ENCODE measurements around the gene CCDC57. TPM values are rescaled to one million over a fixed set of nuclear protein-coding genes. Genes with fewer than 3 reads are reported as not detected.

Gene CCDC57
- total and polyA plus RNA-seq, 2 of the 8 experiments (the other 6 are each of a cell fraction or from before 2014, with no cell fraction given): 8.4 to 12.9 TPM

GRCh38 chr17:82217530-82218204 is 5.0 kb upstream of the CCDC57 start:
- H2AFZ ChIP-seq (ENCODE audit: low read length): no peak overlapping the region
- H4K8ac ChIP-seq (ENCODE audit: extremely low read depth, insufficient read depth, low read length): no peak overlapping the region
- H4K5ac ChIP-seq (ENCODE audit: insufficient read length, low read depth, low read length): no peak overlapping the region
- peaks cover 2 to 21% (median 12%) of the 10 kb centered on the region in 4 experiments for H3K27me3 ChIP-seq (replicated peaks in 1 of 4; ENCODE audit: control insufficient read depth in 3 of 4, extremely low read depth in 1 of 4, insufficient read depth in 3 of 4, low read length in 3 of 4)
- H4K91ac ChIP-seq (replicated peaks; ENCODE audit: insufficient read length, low read length): no peak overlapping the region
- TF ChIP-seq EZH2 (IDR thresholded peaks at IDR 0.05; ENCODE audit: low read depth, low read length, severe bottlenecking) (no peak), YY1 (IDR thresholded peaks at IDR 0.05; ENCODE audit: low read depth, low read length) (no peak)
- no peak overlapping the region for H3K4ac ChIP-seq (replicated peaks; ENCODE audit: insufficient read length, low read depth, low read length)
- no peak overlapping the region for H3K4me3 ChIP-seq (ENCODE audit: extremely low read depth in 1 of 4, insufficient read depth in 2 of 4, low read depth in 3 of 4, low read length in 4 of 4)
- no peak overlapping the region for H2BK5ac ChIP-seq (ENCODE audit: low read depth, low read length)
- no peak overlapping the region for H2BK15ac ChIP-seq (ENCODE audit: low read length)
- H2BK12ac ChIP-seq (ENCODE audit: low read depth, low read length): no peak overlapping the region
- no peak overlapping the region for H3K14ac ChIP-seq (ENCODE audit: insufficient read length)
- ChIA-PET CTCF (ENCODE audit: partially characterized antibody) (interaction anchor here (0.7 kb wide), 1 partner anchor 13 kb away, joined by 3 read pairs; no protein-coding TSS in a partner anchor), POLR2A (ENCODE audit: partially characterized antibody) (interaction anchor here (1.8 to 2.2 kb wide), 2 partner anchors 18 to 119 kb away, joined by 4 read pairs; no protein-coding TSS in a partner anchor)
- no peak for FAIRE-seq
- H3K18ac ChIP-seq (ENCODE audit: extremely low read depth, low read length): no peak overlapping the region
- peaks cover 0 to 4% (median under 1%) of the 10 kb centered on the region in 4 experiments; a peak in 2 of 7 replicates for H3K4me1 ChIP-seq (replicated peaks in 1 of 4; ENCODE audit: control insufficient read depth in 3 of 4, insufficient read depth in 4 of 4, low read length in 3 of 4)
- DNase-seq (ENCODE audit: low read depth in 1 of 2, low spot score in 2 of 2): no peak
- H2BK20ac ChIP-seq (ENCODE audit: low read length): no peak overlapping the region
- H3K4me2 ChIP-seq (ENCODE audit: insufficient read depth in 1 of 2, low read depth in 2 of 2, low read length in 2 of 2): no peak overlapping the region
- no peak overlapping the region for H2BK120ac ChIP-seq (replicated peaks; ENCODE audit: low read depth, low read length)
- H3K56ac ChIP-seq (replicated peaks; ENCODE audit: insufficient read length, low read depth, low read length): no peak overlapping the region
- no peak overlapping the region for H2AK5ac ChIP-seq (ENCODE audit: low read depth, low read length)
- peaks cover 0 to 2% of the 10 kb centered on the region in 2 experiments for H4K20me1 ChIP-seq (replicated peaks in 1 of 2; ENCODE audit: control insufficient read depth in 1 of 2, insufficient read depth in 2 of 2, low read length in 2 of 2)
- H3K79me2 ChIP-seq (ENCODE audit: control insufficient read depth in 1 of 2, insufficient read depth in 2 of 2, low read length in 2 of 2): no peaks in the 10 kb centered on the region
- H3K9me3 ChIP-seq (ENCODE audit: insufficient read depth in 2 of 2, low read depth in 1 of 2, low read length in 1 of 2): no peaks in the 10 kb centered on the region; a peak in 1 of 4 replicates
- WGBS, 2 experiments (ENCODE audit: extremely low coverage in 1 of 2, insufficient coverage in 1 of 2, insufficient read length in 1 of 2, insufficient replicate concordance in 2 of 2, low coverage in 1 of 2, low lambda C conversion rate in 2 of 2, missing lambda C conversion rate in 1 of 2): 79% methylated on average over 15 of the region's 21 CpGs; no CpG with 5 or more reads in 1 of the 2 experiments
- H3K27ac ChIP-seq (ENCODE audit: low read depth, low read length): no peak overlapping the region
- H3K36me3 ChIP-seq (ENCODE audit: control insufficient read depth in 2 of 4, insufficient read depth in 4 of 4, low read length in 3 of 4): no peaks in the 10 kb centered on the region
- H3K9ac ChIP-seq (replicated peaks in 1 of 4; ENCODE audit: extremely low read depth in 1 of 4, low read depth in 3 of 4, low read length in 3 of 4): no peak overlapping the region
- peaks cover 4% of the 10 kb centered on the region; the same call in 1 of the 2 replicates for H3K23me2 ChIP-seq (ENCODE audit: low read depth, low read length)
- H3K79me1 ChIP-seq (ENCODE audit: low read depth, low read length): no peaks in the 10 kb centered on the region
- no peak overlapping the region for H3K23ac ChIP-seq (ENCODE audit: insufficient read length)
